Measurements from ENCODE around the gene AIRE.

GRCh38 chr21:44294391-44295162, 8.9 kb downstream of the AIRE start:
- TF ChIP-seq SP1 (CRISPR knock-in tag; conservative IDR thresholded peaks at IDR 0.05) (no peak), CREB1 (CRISPR knock-in tag; IDR thresholded peaks at IDR 0.05) (no peak), ZNF121 (CRISPR knock-in tag; IDR thresholded peaks at IDR 0.05) (no peak)
- TF ChIP-seq, protein P1, sequence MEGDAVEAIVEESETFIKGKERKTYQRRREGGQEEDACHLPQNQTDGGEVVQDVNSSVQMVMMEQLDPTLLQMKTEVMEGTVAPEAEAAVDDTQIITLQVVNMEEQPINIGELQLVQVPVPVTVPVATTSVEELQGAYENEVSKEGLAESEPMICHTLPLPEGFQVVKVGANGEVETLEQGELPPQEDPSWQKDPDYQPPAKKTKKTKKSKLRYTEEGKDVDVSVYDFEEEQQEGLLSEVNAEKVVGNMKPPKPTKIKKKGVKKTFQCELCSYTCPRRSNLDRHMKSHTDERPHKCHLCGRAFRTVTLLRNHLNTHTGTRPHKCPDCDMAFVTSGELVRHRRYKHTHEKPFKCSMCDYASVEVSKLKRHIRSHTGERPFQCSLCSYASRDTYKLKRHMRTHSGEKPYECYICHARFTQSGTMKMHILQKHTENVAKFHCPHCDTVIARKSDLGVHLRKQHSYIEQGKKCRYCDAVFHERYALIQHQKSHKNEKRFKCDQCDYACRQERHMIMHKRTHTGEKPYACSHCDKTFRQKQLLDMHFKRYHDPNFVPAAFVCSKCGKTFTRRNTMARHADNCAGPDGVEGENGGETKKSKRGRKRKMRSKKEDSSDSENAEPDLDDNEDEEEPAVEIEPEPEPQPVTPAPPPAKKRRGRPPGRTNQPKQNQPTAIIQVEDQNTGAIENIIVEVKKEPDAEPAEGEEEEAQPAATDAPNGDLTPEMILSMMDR (IDR thresholded peaks at IDR 0.05) = no peak
